GM18508 (cell line): ENCODE data around the gene ARHGEF7.

Experiments
- ATAC-seq: cut with Tn5 transposase; IDR thresholded peaks from one replicate; pipeline ENCODE4 v1.9.1; 2021; ENCODE audit warnings: moderate number of reproducible peaks; ENCODE audit not compliant: insufficient read depth, unreplicated experiment

The ARHGEF7 gene

GRCh38 chr13:111095911-111096501 is 19.1 kb upstream of the ARHGEF7 start:
- ATAC-seq: no peak

GRCh38 chr13:111099290-111099689 is 15.8 kb upstream of the ARHGEF7 start:
- no peak for ATAC-seq

GRCh38 chr13:111110054-111110453 is 5.1 kb upstream of the ARHGEF7 start:
- ATAC-seq: no peak

GRCh38 chr13:111111376-111111937 is 3.7 kb upstream of the ARHGEF7 start:
- ATAC-seq: no peak

- ATAC-seq: no peak
Measured at GRCh38 chr13:111112196-111112595, 2.9 kb upstream of the ARHGEF7 start.

GRCh38 chr13:111114362-111115060 is 599 bp upstream of the ARHGEF7 start:
- no peak for ATAC-seq

- no peak for ATAC-seq
Measured at GRCh38 chr13:111115965-111116521, 933 bp downstream of the ARHGEF7 start.

- ATAC-seq: no peak
Measured at GRCh38 chr13:111116856-111117255, 1.7 kb downstream of the ARHGEF7 start.

- no peak for ATAC-seq
Measured at GRCh38 chr13:111117289-111117688, 2.2 kb downstream of the ARHGEF7 start.

- ATAC-seq: no peak
Measured at GRCh38 chr13:111117961-111118360, 2.9 kb downstream of the ARHGEF7 start.

- no peak for ATAC-seq
Measured at GRCh38 chr13:111118898-111119607, 3.9 kb downstream of the ARHGEF7 start.

- no peak for ATAC-seq
Measured at GRCh38 chr13:111119966-111120365, 4.9 kb downstream of the ARHGEF7 start.

- ATAC-seq: no peak
Measured at GRCh38 chr13:111120422-111120821, 5.3 kb downstream of the ARHGEF7 start.

- no peak for ATAC-seq
Measured at GRCh38 chr13:111120913-111121312, 5.8 kb downstream of the ARHGEF7 start.

GRCh38 chr13:111121506-111121905 is 6.4 kb downstream of the ARHGEF7 start:
- no peak for ATAC-seq

GRCh38 chr13:111122056-111122455 is 6.9 kb downstream of the ARHGEF7 start:
- ATAC-seq: no peak

GRCh38 chr13:111122631-111123030 is 7.5 kb downstream of the ARHGEF7 start:
- ATAC-seq: no peak

- ATAC-seq: no peak
Measured at GRCh38 chr13:111123221-111123620, 8.1 kb downstream of the ARHGEF7 start.

GRCh38 chr13:111123649-111124048 is 8.5 kb downstream of the ARHGEF7 start:
- no peak for ATAC-seq

GRCh38 chr13:111126509-111126908 is 11.4 kb downstream of the ARHGEF7 start:
- ATAC-seq: no peak
